GM18867 (cell line): ENCODE data around the gene EXD1.
"Not testable (repeated sequence)": the region's sequence is repeated elsewhere in the genome, so short reads cannot be mapped to it uniquely, and the experiment has no call there.

Source experiments
- ATAC-seq: cut with Tn5 transposase; IDR thresholded peaks from one replicate; pipeline ENCODE4 v1.9.1; 2021; ENCODE audit warnings: mild to moderate bottlenecking, moderate library complexity; ENCODE audit not compliant: unreplicated experiment

EXD1 gene

GRCh38 chr15:41230650-41231421, at the start of gene EXD1, which contains the start of gene CHP1:
Gene EXD1 (minus strand): TSS chr15:41230757. CDS start chr15:41226575, 4,182 bp downstream.
Gene CHP1 (plus strand): TSS chr15:41231268. CDS start chr15:41231383, 115 bp downstream.
- ATAC-seq, result peak; percentile 95

GRCh38 chr15:41279535-41280283, 49.2 kb upstream of the EXD1 start:
- ATAC-seq, result no peak

GRCh38 chr15:41278319-41278718, 47.8 kb upstream of the EXD1 start:
- ATAC-seq, result no peak

- no peak for ATAC-seq
Measured at GRCh38 chr15:41276831-41277230, 46.3 kb upstream of the EXD1 start.

GRCh38 chr15:41269887-41270286, 39.3 kb upstream of the EXD1 start:
- ATAC-seq, result no peak

- no peak for ATAC-seq
Measured at GRCh38 chr15:41263891-41264351, 33.4 kb upstream of the EXD1 start.

- no peak for ATAC-seq
Measured at GRCh38 chr15:41262571-41262970, 32.0 kb upstream of the EXD1 start.

GRCh38 chr15:41260924-41261323, 30.4 kb upstream of the EXD1 start:
- ATAC-seq, result not testable (repeated sequence)

- no peak for ATAC-seq
Measured at GRCh38 chr15:41259546-41260189, 29.1 kb upstream of the EXD1 start.

GRCh38 chr15:41258750-41259471, 28.4 kb upstream of the EXD1 start:
- ATAC-seq, result no peak

GRCh38 chr15:41256577-41257038, 26.1 kb upstream of the EXD1 start:
- ATAC-seq, result no peak

- no peak for ATAC-seq
Measured at GRCh38 chr15:41256103-41256502, 25.5 kb upstream of the EXD1 start.

- ATAC-seq, result no peak
Measured at GRCh38 chr15:41254560-41254959, 24.0 kb upstream of the EXD1 start.

- ATAC-seq, result no peak
Measured at GRCh38 chr15:41251411-41251810, 20.9 kb upstream of the EXD1 start.

- ATAC-seq, result not testable (repeated sequence)
Measured at GRCh38 chr15:41250745-41251144, 20.2 kb upstream of the EXD1 start.

- ATAC-seq, result no peak
Measured at GRCh38 chr15:41241221-41241964, 10.8 kb upstream of the EXD1 start.

- no peak for ATAC-seq
Measured at GRCh38 chr15:41238100-41238499, 7.5 kb upstream of the EXD1 start.

- ATAC-seq, result no peak
Measured at GRCh38 chr15:41235929-41236328, 5.4 kb upstream of the EXD1 start.

- not testable (repeated sequence) for ATAC-seq
Measured at GRCh38 chr15:41235228-41235627, 4.7 kb upstream of the EXD1 start.

- no peak for ATAC-seq
Measured at GRCh38 chr15:41233367-41233771, 2.8 kb upstream of the EXD1 start.
